GM10248 (cell line): ENCODE data around the gene KCNG2.
A peak's percentile ranks its signal among the peaks of the same experiment; 100 is the strongest.

ENCODE experiments used
- CTCF ChIA-PET: fragments of 300-600 bp; sonication (Branson Sonifier 250); formaldehyde crosslinking; extraction: SDS; loops from one replicate; lab custom pipeline; 2021; ENCODE audit warnings: antibody characterized with exemption; lab: Yijun Ruan, JAX
- POLR2A ChIA-PET: fragments of 350-650 bp; sonication (Branson Sonifier 250); formaldehyde crosslinking; extraction: SDS; loops from one replicate; lab custom pipeline; 2020; ENCODE audit warnings: antibody characterized with exemption; lab: Yijun Ruan, JAX
- DNase-seq: peaks from one replicate; pipeline ENCODE4 v3.0.0; 2012; ENCODE audit errors: extremely low spot score
- CTCF ChIP-seq: IDR thresholded peaks from 2 replicates; pipeline ENCODE4 v1.5.1; 2012; ENCODE audit warnings: mild to moderate bottlenecking, low read depth; ENCODE audit errors: extremely low read depth, missing control alignments, control extremely low read depth

The KCNG2 gene

GRCh38 chr18:79942211-79942610 lies 144.5 kb downstream of the KCNG2 start:
- ChIA-PET POLR2A (no interaction called here), CTCF (interaction anchor here (1.0 to 1.5 kb wide), 3 partner anchors 13 to 36 kb away, joined by 3 to 4 read pairs (median 3); no protein-coding TSS in a partner anchor)
- DNase-seq = no peak
- TF ChIP-seq CTCF = no peak

- CTCF ChIA-PET = interaction anchor here (1.0 to 1.3 kb wide), 2 partner anchors 16 to 36 kb away, joined by 3 read pairs; no protein-coding TSS in a partner anchor
- TF ChIP-seq CTCF = no peak
- DNase-seq = no peak
- POLR2A ChIA-PET = no interaction called here
Measured at GRCh38 chr18:79942786-79943607, 145.3 kb downstream of the KCNG2 start.

- TF ChIP-seq CTCF = no peak
- DNase-seq = no peak
- ChIA-PET POLR2A (no interaction called here), CTCF (interaction anchor here (1.7 kb wide), 1 partner anchor 15 kb away, joined by 5 read pairs; no protein-coding TSS in a partner anchor)
Measured at GRCh38 chr18:79943608-79944125, 145.9 kb downstream of the KCNG2 start.

- DNase-seq = peak; percentile 42
- TF ChIP-seq CTCF = no peak
- ChIA-PET CTCF (interaction anchor here (1.3 to 1.7 kb wide), 2 partner anchors 10 to 14 kb away, joined by 3 to 5 read pairs; no protein-coding TSS in a partner anchor), POLR2A (interaction anchor here (1.2 kb wide), 2 partner anchors 18 to 89 kb away, joined by 3 read pairs; no protein-coding TSS in a partner anchor)
Measured at GRCh38 chr18:79944126-79944731, 146.5 kb downstream of the KCNG2 start.

- ChIA-PET CTCF (interaction anchor here (1.3 to 3.0 kb wide), 3 partner anchors 11 to 18 kb away, joined by 3 to 11 read pairs (median 5); no protein-coding TSS in a partner anchor), POLR2A (interaction anchor here (1.2 kb wide), 2 partner anchors 17 to 89 kb away, joined by 3 read pairs; no protein-coding TSS in a partner anchor)
- no peak for DNase-seq
- TF ChIP-seq CTCF = no peak
Measured at GRCh38 chr18:79944746-79945117, 147.0 kb downstream of the KCNG2 start.
